T-cell (primary cell): ENCODE measurements around the gene SEZ6. TPM values are rescaled to one million over a fixed set of nuclear protein-coding genes. Genes with fewer than 3 reads are reported as not detected.

Source experiments
- ATAC-seq, 4 experiments: fragments of 200-7000 bp in 3 of 4; fragments of 150-1000 bp in 1 of 4; cut with Tn5 transposase; replicated peaks in 1 of 4; 1 replicate in 3 of 4; 2 replicates in 1 of 4; pipeline ENCODE4 v1.10.0; 2021; ENCODE audit warnings: moderate library complexity in 3 of 4, mild to moderate bottlenecking in 2 of 4, moderate number of reproducible peaks in 1 of 4
- CTCF ChIA-PET, 2 donors: fragments of 300-600 bp; sonication (Branson Sonifier 250); formaldehyde crosslinking; loops; one replicate each; lab custom pipeline; 2022; ENCODE audit warnings: antibody characterized with exemption in 2 of 2; lab: Charles Lee
- POLR2A ChIA-PET, 2 donors: fragments of 300-600 bp; sonication (Branson Sonifier 250); formaldehyde crosslinking; loops; one replicate each; lab custom pipeline; 2022; ENCODE audit warnings: antibody characterized with exemption in 2 of 2; lab: Charles Lee
- DNase-seq, 35 experiments: peaks; one replicate each; pipeline versions ENCODE4 v3.0.0 to v3.0.0-alpha.2; 2013 to 2023
- H3K27ac ChIP-seq: one replicate; pipeline ENCODE4 v1.5.1; 2013; ENCODE audit warnings: low read length
- H3K27me3 ChIP-seq, 2 experiments: replicated peaks in 1 of 2; 1 replicate in 1 of 2; 2 replicates in 1 of 2; pipeline versions ENCODE4 v1.6.1 to v1.7.0; 2013; ENCODE audit warnings: low read length in 1 of 2, mixed read lengths in 1 of 2; ENCODE audit not compliant: control insufficient read depth in 2 of 2, insufficient read depth in 2 of 2; ENCODE audit errors: extremely low read depth in 1 of 2
- H3K36me3 ChIP-seq, 2 donors: 1 replicate in 1 of 2; 2 replicates in 1 of 2; pipeline versions ENCODE4 v1.6.1 to v1.7.0; 2013; ENCODE audit warnings: low read length in 1 of 2; ENCODE audit not compliant: control insufficient read depth in 2 of 2, insufficient read depth in 1 of 2; ENCODE audit errors: extremely low read depth in 1 of 2
- H3K4me1 ChIP-seq, 2 experiments: 1 replicate in 1 of 2; 2 replicates in 1 of 2; pipeline versions ENCODE4 v1.6.1 to v1.7.0; 2013; ENCODE audit warnings: low read length in 2 of 2, mixed read lengths in 1 of 2; ENCODE audit not compliant: insufficient read depth in 2 of 2, control insufficient read depth in 1 of 2; ENCODE audit errors: extremely low read depth in 1 of 2
- H3K4me3 ChIP-seq, 2 donors: 1 replicate in 1 of 2; 2 replicates in 1 of 2; pipeline versions ENCODE4 v1.5.1 to v1.7.0; 2013; ENCODE audit warnings: mild to moderate bottlenecking in 2 of 2, low read length in 1 of 2, moderate library complexity in 1 of 2; ENCODE audit not compliant: control insufficient read depth in 1 of 2; ENCODE audit errors: extremely low read depth in 1 of 2
- H3K9me3 ChIP-seq: 2 replicates; pipeline ENCODE4 v1.7.0; 2013
- H3K27ac Mint-ChIP-seq, 2 donors: one replicate each; pipeline ENCODE4 v1.8.0; 2020 to 2021; ENCODE audit warnings: mild to moderate bottlenecking in 2 of 2, mixed read lengths in 2 of 2
- H3K27me3 Mint-ChIP-seq, 2 donors: one replicate each; pipeline ENCODE4 v1.8.0; 2021 to 2022; ENCODE audit warnings: mixed read lengths in 2 of 2
- H3K36me3 Mint-ChIP-seq: one replicate; pipeline ENCODE4 v1.8.0; 2021; ENCODE audit warnings: mixed read lengths
- H3K4me1 Mint-ChIP-seq, 3 donors: one replicate each; pipeline ENCODE4 v1.8.0; 2020 to 2022; ENCODE audit warnings: mixed read lengths in 3 of 3, mild to moderate bottlenecking in 1 of 3
- H3K4me3 Mint-ChIP-seq, 3 donors: one replicate each; pipeline ENCODE4 v1.8.0; 2020 to 2022; ENCODE audit warnings: mild to moderate bottlenecking in 3 of 3, mixed read lengths in 3 of 3, moderate library complexity in 3 of 3
- H3K9me3 Mint-ChIP-seq, 3 donors: one replicate each; pipeline ENCODE4 v1.8.0; 2020 to 2022; ENCODE audit warnings: mixed read lengths in 3 of 3
- WGBS: methylation state at CpG from one replicate; pipeline ENCODE4 v1.1.5; 2013; ENCODE audit warnings: missing lambda C conversion rate; ENCODE audit not compliant: insufficient coverage; 5-methylcytosine and 5-hydroxymethylcytosine counted together
- total RNA-seq, 35 experiments: library from RNA in 6 of 35; stranded (reverse) in 6 of 35; fragments of 120-200 nt in 1 of 35; gene quantifications; one replicate each; pipeline versions ENCODE4 v1.2.1 to v1.2.4 and lab custom pipeline; 2013 to 2026

SEZ6 gene
- total RNA-seq, 5 donors from 2014 or later (not counting 1 experiment from before 2014, with no cell fraction given): 0.49 to 1.6 TPM; not detected in 3

- H3K4me1 Mint-ChIP-seq: peaks cover 13 to 24% (median 17%) of the 10 kb centered on the region in 3 donors
- H3K4me3 Mint-ChIP-seq: no peak overlapping the region
- Histone ChIP-seq H3K4me3 (no peak overlapping the region), H3K4me1 (peaks cover 6 to 15% of the 10 kb centered on the region in 2 experiments), H3K27me3 (no peaks in the 10 kb centered on the region), H3K27ac (no peak overlapping the region), H3K9me3 (no peaks in the 10 kb centered on the region), H3K36me3 (peaks cover 30 to 58% of the 10 kb centered on the region in 2 donors)
- no peaks in the 10 kb centered on the region for H3K9me3 Mint-ChIP-seq
- ChIA-PET POLR2A (no interaction called here), CTCF (interaction anchor here in 1 of 2 donors (0.9 to 1.4 kb wide), 3 partner anchors 8 to 143 kb away, joined by 3 to 4 read pairs (median 3); partner anchors contain the start of gene FLOT2)
- WGBS: 89% methylated on average over 5 of the region's 9 CpGs
- no peak for ATAC-seq
- no peak for DNase-seq
- no peak overlapping the region for H3K27ac Mint-ChIP-seq
- no peaks in the 10 kb centered on the region for H3K27me3 Mint-ChIP-seq
- peaks cover 32% of the 10 kb centered on the region for H3K36me3 Mint-ChIP-seq
Measured at GRCh38 chr17:28906276-28906675, 99.6 kb downstream of the SEZ6 start.

Other genes starting within 250 kb of the SEZ6 start
- gene FAM222B, start 163.2 kb downstream of the SEZ6 start, total RNA-seq: 10 to 100 TPM; 17.6 to 23.4 (median 23.3) TPM
- gene ERAL1, start 151.0 kb downstream of the SEZ6 start, total RNA-seq: 10 to 100 TPM; 18.9 to 33.7 (median 29.0) TPM
- gene FLOT2, start 108.3 kb downstream of the SEZ6 start, total RNA-seq: 100 to 1,000 TPM; 138 to 256 (median 235) TPM
- 10 to 100 TPM; 23.1 to 44.9 (median 39.7) TPM for gene DHRS13, start 103.0 kb downstream of the SEZ6 start, total RNA-seq
- 100 to 1,000 TPM; 121 to 176 (median 123) TPM for gene PHF12, start 54.5 kb downstream of the SEZ6 start, total RNA-seq
- gene PIPOX, start 37.1 kb upstream of the SEZ6 start, total RNA-seq: 1 to 10 TPM; 2.4 to 5.7 (median 4.6) TPM
- 100 to 1,000 TPM; 119 to 151 (median 145) TPM for gene MYO18A, start 174.4 kb upstream of the SEZ6 start, total RNA-seq
- not detected for gene CRYBA1, start 240.8 kb upstream of the SEZ6 start, total RNA-seq